ENCODE measurements around the gene SPRED2.

DNA sequence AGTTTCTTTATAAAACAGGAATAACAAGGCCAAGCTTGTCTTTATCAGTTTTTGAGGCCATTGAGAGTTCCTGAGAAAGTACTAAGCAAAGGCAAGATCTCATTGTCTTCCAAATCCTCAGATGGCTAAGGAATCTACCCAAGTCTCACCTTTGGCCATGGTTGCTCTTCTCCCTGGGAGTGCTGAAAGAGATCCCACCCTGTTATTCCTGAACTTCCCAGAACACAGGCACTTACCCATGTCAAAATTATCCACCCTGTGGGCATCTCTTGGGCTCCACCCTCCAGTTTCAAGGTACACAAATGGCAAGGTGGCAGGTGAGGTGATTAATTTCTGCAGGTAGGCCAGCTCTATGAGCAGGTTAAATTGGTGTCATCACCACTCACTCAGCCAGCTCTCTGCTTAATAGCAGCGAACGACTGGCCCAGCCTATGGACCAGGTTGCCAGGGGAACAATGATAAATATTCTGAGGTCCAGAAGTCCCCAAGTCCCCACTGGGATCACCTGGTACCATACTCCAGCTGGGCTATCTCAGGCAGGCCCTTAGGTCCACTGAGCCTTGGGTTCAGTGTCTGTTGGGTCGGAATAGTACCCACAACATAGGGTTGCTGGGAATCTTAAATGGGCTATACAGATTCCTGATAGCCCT is 2.3 kb upstream of the SPRED2 start:
- TF ChIP-seq CTCF (IDR thresholded peaks at IDR 0.05) (no peak), EP300 (IDR thresholded peaks at IDR 0.05) (no peak)

All from tibial nerve (tissue), 4 donors.